Activated CD8-positive, alpha-beta memory T cell treated with anti-CD3 and anti-CD28 coated beads, Interleukin-2, amount 50 U/mL, for 1 hour (primary cell): ENCODE measurements around the gene BTBD10.

Experiments
- DNase-seq: peaks from one replicate; pipeline ENCODE4 v3.0.0-alpha.2; 2020; ENCODE audit errors: extremely low read depth

The BTBD10 gene

DNA sequence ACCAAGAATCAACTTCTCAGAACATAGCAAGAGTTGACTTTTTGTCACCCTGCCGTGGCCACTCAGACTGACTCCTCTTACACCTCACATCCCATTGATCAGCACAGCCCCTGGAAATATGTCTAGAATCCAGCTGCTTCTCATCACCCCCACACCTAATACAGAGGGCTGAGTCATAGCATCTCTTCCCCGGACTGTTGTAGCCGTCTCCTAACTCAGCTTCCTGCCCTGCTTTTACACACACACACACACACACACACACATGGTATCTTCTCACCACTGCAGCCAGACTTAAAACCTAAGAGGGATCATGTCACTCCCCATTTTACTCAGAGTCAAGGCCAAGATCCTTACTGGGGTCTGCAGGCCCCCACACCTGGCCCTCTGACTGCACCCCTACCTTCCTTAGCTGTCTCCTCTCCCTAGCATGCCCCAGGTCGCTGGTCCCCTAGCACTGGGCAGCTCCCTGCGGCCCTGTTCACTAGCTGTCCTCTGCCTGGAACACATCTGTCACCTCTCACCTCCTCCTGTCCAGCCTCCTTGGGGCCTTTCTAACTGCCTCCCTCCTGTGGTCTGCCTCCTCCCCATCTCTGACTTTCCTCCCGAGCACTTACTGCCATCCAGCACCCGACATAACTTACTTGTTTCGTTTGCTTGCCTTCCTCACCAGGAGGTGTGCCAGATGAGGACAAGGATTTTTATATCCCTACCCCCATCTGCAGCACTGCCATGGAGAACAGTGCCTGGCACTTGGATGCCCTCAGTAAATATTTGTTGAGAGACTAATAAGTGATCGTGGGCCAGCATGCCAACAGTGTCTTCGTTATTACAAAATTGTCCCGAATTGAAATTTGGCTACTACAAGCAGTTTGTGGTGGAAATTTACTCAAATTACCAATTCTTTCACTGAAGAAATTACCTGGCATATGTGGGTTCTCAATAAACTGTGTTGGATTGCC, 123.5 kb downstream of the BTBD10 start:
- no peak for DNase-seq

DNA sequence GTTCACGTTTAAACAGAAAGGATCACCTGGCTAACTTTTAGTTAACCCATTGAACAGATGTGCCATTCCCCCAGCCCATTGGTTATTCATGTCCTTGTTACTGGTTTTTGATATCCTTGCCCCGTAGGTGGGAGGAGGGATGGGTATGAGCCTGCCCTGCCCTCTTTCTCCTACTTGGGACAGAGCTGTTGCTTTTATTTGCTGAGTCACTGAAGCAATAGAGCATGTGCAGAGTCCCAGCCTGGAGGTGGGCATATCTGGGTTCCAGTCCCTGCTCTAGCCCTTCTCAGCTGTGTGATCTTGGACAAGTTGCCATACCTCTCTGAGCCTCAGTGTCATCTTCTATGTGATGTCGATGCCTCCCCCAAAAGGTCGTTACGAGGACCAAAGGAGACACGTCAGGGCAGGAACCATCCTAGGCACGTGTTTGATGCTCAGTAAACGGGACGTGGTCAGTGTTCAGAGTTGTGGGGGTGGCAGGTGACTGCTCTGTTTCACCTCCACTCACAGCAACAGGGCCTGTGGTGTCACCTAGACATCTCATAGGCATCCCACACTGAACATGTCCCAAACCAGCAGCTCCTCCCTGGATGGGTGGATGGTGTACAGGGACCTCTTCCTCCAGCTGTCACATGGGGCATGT, 124.5 kb downstream of the BTBD10 start:
- DNase-seq: no peak

DNA sequence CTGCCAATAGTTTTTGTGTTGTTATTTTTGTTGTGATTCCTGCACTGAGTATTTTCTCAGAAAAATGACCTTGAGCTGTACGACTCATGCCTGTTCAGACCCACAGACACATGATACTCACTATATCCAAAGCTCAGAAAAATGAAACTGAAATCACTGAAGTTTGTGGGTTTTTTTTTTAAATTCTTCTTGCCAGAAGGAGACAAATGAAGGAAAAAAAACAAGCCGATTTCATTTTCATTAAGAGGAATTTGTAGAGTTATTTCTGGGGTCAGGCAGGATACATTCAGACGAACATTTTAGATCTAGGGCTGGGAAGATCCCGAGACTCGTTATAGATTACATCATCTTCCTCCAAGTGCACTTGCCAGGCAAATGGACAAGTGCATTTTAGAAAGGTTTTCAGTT, 125.0 kb downstream of the BTBD10 start:
- DNase-seq: no peak
